Endothelial cell of umbilical vein (primary cell): Measurements from ENCODE around the gene HIVEP3. TPM values are rescaled to one million over a fixed set of nuclear protein-coding genes. Genes with fewer than 3 reads are reported as not detected.

Source experiments
- BruUV-seq: library from RNA; stranded (reverse); fragments of 400-500 nt; replicated peaks from 2 replicates; lab custom pipeline; 2021; lab: Mats Ljungman, UMichigan
- CTCF ChIA-PET: fragments of 300-600, 350-600 bp; sonication (Branson Sonifier 250); formaldehyde crosslinking; loops from one replicate; lab custom pipeline; 2021; ENCODE audit warnings: antibody characterized with exemption, inconsistent platforms; lab: Charles Lee
- POLR2A ChIA-PET: fragments of 300-600, 350-600 bp; sonication (Branson Sonifier 250); formaldehyde crosslinking; loops from one replicate; lab custom pipeline; 2021; ENCODE audit warnings: antibody characterized with exemption, inconsistent platforms; lab: Charles Lee
- DNase-seq: peaks from one replicate; pipeline ENCODE4 v3.0.0-alpha.2; 2011; ENCODE audit warnings: low read depth, low spot score
- FAIRE-seq: peaks from 2 replicates; lab custom pipeline; 2011; peaks lifted over from hg19 to GRCh38; lab: Jason Lieb, UNC
- H2AFZ ChIP-seq: 2 replicates; pipeline ENCODE4 v1.6.0; 2012; ENCODE audit warnings: low read depth, low read length, control low read depth, inconsistent platforms
- H3K27ac ChIP-seq: 2 replicates; pipeline ENCODE4 v1.5.1; 2011; ENCODE audit warnings: low read depth, mild to moderate bottlenecking, control low read depth, low read length, moderate library complexity; ENCODE audit not compliant: insufficient read depth
- H3K27me3 ChIP-seq, 2 experiments: 2 replicates each; pipeline versions ENCODE4 v1.6.0 to v1.6.1; 2011; ENCODE audit warnings: low read length in 2 of 2, mixed read lengths in 1 of 2; ENCODE audit not compliant: control insufficient read depth in 2 of 2, insufficient read depth in 2 of 2
- H3K36me3 ChIP-seq, 2 experiments: 2 replicates in 1 of 2; 3 replicates in 1 of 2; pipeline ENCODE4 v1.5.1; 2011; ENCODE audit warnings: low read length in 2 of 2, mild to moderate bottlenecking in 1 of 2, moderate library complexity in 1 of 2; ENCODE audit not compliant: control insufficient read depth in 2 of 2, insufficient read depth in 2 of 2; ENCODE audit errors: extremely low read depth in 1 of 2
- H3K4me1 ChIP-seq: 3 replicates; pipeline ENCODE4 v1.5.1; 2011; ENCODE audit warnings: mild to moderate bottlenecking, low read length; ENCODE audit not compliant: control insufficient read depth, insufficient read depth; ENCODE audit errors: extremely low read depth
- H3K4me2 ChIP-seq: 2 replicates; pipeline ENCODE4 v1.6.1; 2011; ENCODE audit warnings: low read length, control low read depth, mixed read lengths; ENCODE audit not compliant: insufficient read depth
- H3K4me3 ChIP-seq, 3 experiments: fragments of 200-600 bp in 1 of 3; sonication (generic), shearing (Covaris generic) in 1 of 3; replicated peaks in 1 of 3; 2 replicates each; pipeline ENCODE4 v1.5.1; 2011 to 2016; ENCODE audit warnings: control low read depth in 3 of 3, low read length in 3 of 3, mild to moderate bottlenecking in 2 of 3, inconsistent platforms in 1 of 3, low read depth in 1 of 3, moderate library complexity in 1 of 3; ENCODE audit not compliant: insufficient read depth in 1 of 3
- H3K79me2 ChIP-seq: 2 replicates; pipeline ENCODE4 v1.6.0; 2012; ENCODE audit warnings: low read length, inconsistent platforms; ENCODE audit not compliant: control insufficient read depth, insufficient read depth
- H3K9ac ChIP-seq: replicated peaks from 2 replicates; pipeline ENCODE3; 2011; ENCODE audit warnings: low read length, control low read depth; ENCODE audit not compliant: insufficient read depth; ENCODE audit errors: extremely low read depth
- H3K9me1 ChIP-seq: replicated peaks from 3 replicates; pipeline ENCODE4 v1.6.0; 2011; ENCODE audit warnings: mild to moderate bottlenecking, low read length; ENCODE audit not compliant: control insufficient read depth, insufficient read depth; ENCODE audit errors: extremely low read depth
- H3K9me3 ChIP-seq: replicated peaks from 2 replicates; pipeline ENCODE4 v1.5.1; 2012; ENCODE audit warnings: low read length, inconsistent platforms; ENCODE audit not compliant: control insufficient read depth, insufficient read depth
- H4K20me1 ChIP-seq: replicated peaks from 2 replicates; pipeline ENCODE3; 2011; ENCODE audit warnings: mild to moderate bottlenecking, low read length; ENCODE audit not compliant: control insufficient read depth, insufficient read depth; ENCODE audit errors: extremely low read depth
- EZH2 ChIP-seq: IDR thresholded peaks from 2 replicates; pipeline ENCODE4 v1.6.1; 2012; ENCODE audit warnings: borderline replicate concordance, low read depth, mild to moderate bottlenecking, moderate library complexity, low read length, inconsistent platforms; ENCODE audit not compliant: severe bottlenecking
- FOS ChIP-seq: IDR thresholded peaks from 2 replicates; pipeline ENCODE4 v1.6.1; 2011; ENCODE audit warnings: mild to moderate bottlenecking, low read length, moderate library complexity, borderline replicate concordance; ENCODE audit not compliant: insufficient read depth
- GATA2 ChIP-seq: IDR thresholded peaks from 2 replicates; pipeline ENCODE4 v1.7.0; 2011; ENCODE audit warnings: low read depth, mild to moderate bottlenecking, moderate library complexity, mixed read lengths, low read length; ENCODE audit not compliant: insufficient read length, insufficient read depth
- JUN ChIP-seq: IDR thresholded peaks from 2 replicates; pipeline ENCODE4 v1.6.1; 2011; ENCODE audit warnings: borderline replicate concordance, low read depth; ENCODE audit not compliant: insufficient read length, insufficient read depth
- MYC ChIP-seq: IDR thresholded peaks from one replicate; pipeline ENCODE4 v1.6.1; 2011; ENCODE audit warnings: mild to moderate bottlenecking, low read depth, low read length
- POLR2A ChIP-seq: IDR thresholded peaks from 2 replicates; pipeline ENCODE4 v1.6.1; 2012; ENCODE audit warnings: low read depth, mild to moderate bottlenecking, control low read depth, low read length
- POLR2AphosphoS5 ChIP-seq: IDR thresholded peaks from 2 replicates; pipeline ENCODE4 v1.6.1; 2012; ENCODE audit warnings: low read depth, mild to moderate bottlenecking, control low read depth, low read length, moderate library complexity; ENCODE audit not compliant: insufficient read depth
- dilution Hi-C: fragments of 300-500 bp; cut with MboI; formaldehyde crosslinking; loops from one replicate; pipeline ENCODE4 v1.15.0; 2019; ENCODE audit warnings: low sequenced_read_pairs; ENCODE audit not compliant: extremely low pct_ligation_motif_present
- intact Hi-C: fragments of 100-400 bp; cut with micrococcal nuclease; formaldehyde crosslinking; loops from one replicate; pipeline ENCODE4 v1.10.0; 2022
- polyA plus RNA-seq, 4 experiments: library from polyadenylated mRNA; depleted of rRNA in 3 of 4; stranded (reverse) in 3 of 4; unstranded in 1 of 4; fragments of >200 nt; gene quantifications; 2 replicates each; pipeline versions ENCODE4 v1.2.1 to v1.2.3, GENCODE V29; 2011 to 2012; ENCODE audit warnings: missing spikeins in 1 of 4
- total RNA-seq: library from RNA; stranded (reverse); gene quantifications from 2 replicates; pipeline ENCODE4 v1.2.3, GENCODE V29; 2021
- TF ChIP-seq, protein P1 (sequence below), 2 donors: IDR thresholded peaks; 1 replicate in 1 of 2; 2 replicates in 1 of 2; pipeline ENCODE4 v1.5.1; 2011; ENCODE audit warnings: low read length in 2 of 2, mild to moderate bottlenecking in 2 of 2, moderate library complexity in 2 of 2, control low read depth in 1 of 2, inconsistent platforms in 1 of 2, low read depth in 1 of 2; ENCODE audit not compliant: insufficient read depth in 1 of 2; ENCODE audit errors: extremely low read depth in 1 of 2
- TF ChIP-seq, protein P2 (sequence below): IDR thresholded peaks from 2 replicates; pipeline ENCODE4 v1.6.1; 2011; ENCODE audit not compliant: insufficient read depth, insufficient read length

The HIVEP3 gene
- total and polyA plus RNA-seq, 2 donors (not counting 3 experiments of a cell fraction or from before 2014, with no cell fraction given), result 3.4 to 4.0 TPM

DNA sequence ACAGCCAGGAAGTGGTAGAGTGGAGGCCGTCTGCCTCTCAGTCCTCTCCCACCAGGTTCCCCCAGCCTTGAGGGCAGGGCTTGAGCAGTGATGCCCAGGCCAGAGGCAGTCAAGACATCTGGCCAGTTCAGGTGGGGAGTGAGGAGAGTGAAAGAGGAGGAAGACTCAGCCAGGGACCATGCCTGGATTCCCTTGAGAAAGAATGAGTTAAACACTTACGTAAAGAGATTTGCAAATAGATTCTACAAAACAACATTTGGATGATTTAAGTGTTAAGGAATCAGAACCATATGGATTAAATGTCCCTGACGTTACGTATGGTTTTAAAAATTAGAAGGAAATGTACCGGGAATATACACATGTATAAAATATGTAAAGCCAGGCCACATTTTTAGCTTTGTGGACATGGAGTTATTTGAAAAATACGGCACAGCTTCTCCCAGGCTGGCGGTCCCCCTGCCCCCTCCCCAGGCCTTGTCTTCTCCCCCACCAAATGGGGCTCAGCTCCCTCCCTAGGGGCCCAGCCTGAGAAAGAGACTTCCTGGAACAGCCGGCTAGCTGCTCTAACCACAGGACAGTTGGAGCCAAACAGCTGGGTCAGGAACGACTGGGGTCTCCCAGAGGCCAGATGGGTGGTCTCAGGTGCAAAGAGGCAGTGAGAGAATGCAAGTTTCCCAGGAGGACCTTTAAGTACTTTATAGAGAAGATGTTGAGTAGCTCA is 245.9 kb downstream of the HIVEP3 start:
- CTCF ChIA-PET, result interaction anchor here (0.7 to 2.7 kb wide), 6 partner anchors 8 to 501 kb away, joined by 3 to 13 read pairs (median 3); no protein-coding TSS in a partner anchor
- POLR2A ChIA-PET, result no interaction called here

More for the DNA sequence above, 245.9 kb downstream of the HIVEP3 start:
- no peaks in the 10 kb centered on the region for H3K27me3 ChIP-seq
- no peak for DNase-seq
- H3K4me2 ChIP-seq, result no peak overlapping the region
- H2AFZ ChIP-seq, result no peak overlapping the region
- no TSS peak for BruUV-seq
- no peaks in the 10 kb centered on the region for H3K9me3 ChIP-seq
- no peak overlapping the region for H3K4me3 ChIP-seq
- no peaks in the 10 kb centered on the region for H3K9me1 ChIP-seq
- H3K36me3 ChIP-seq, result no peaks in the 10 kb centered on the region
- no peaks in the 10 kb centered on the region for H3K4me1 ChIP-seq
- TF ChIP-seq POLR2A (no peak), FOS (no peak), GATA2 (no peak), JUN (no peak), EZH2 (no peak), MYC (no peak), POLR2AphosphoS5 (no peak)
- TF ChIP-seq, protein P1, sequence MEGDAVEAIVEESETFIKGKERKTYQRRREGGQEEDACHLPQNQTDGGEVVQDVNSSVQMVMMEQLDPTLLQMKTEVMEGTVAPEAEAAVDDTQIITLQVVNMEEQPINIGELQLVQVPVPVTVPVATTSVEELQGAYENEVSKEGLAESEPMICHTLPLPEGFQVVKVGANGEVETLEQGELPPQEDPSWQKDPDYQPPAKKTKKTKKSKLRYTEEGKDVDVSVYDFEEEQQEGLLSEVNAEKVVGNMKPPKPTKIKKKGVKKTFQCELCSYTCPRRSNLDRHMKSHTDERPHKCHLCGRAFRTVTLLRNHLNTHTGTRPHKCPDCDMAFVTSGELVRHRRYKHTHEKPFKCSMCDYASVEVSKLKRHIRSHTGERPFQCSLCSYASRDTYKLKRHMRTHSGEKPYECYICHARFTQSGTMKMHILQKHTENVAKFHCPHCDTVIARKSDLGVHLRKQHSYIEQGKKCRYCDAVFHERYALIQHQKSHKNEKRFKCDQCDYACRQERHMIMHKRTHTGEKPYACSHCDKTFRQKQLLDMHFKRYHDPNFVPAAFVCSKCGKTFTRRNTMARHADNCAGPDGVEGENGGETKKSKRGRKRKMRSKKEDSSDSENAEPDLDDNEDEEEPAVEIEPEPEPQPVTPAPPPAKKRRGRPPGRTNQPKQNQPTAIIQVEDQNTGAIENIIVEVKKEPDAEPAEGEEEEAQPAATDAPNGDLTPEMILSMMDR (IDR thresholded peaks at IDR 0.05; ENCODE audit: extremely low read depth in 1 of 2, insufficient read depth in 1 of 2, low read depth in 1 of 2, low read length in 2 of 2), result no peak
- TF ChIP-seq, protein P2, sequence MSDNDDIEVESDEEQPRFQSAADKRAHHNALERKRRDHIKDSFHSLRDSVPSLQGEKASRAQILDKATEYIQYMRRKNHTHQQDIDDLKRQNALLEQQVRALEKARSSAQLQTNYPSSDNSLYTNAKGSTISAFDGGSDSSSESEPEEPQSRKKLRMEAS, result no peak
- intact Hi-C loops, result no loop called here
- H4K20me1 ChIP-seq, result no peaks in the 10 kb centered on the region
- H3K79me2 ChIP-seq, result no peaks in the 10 kb centered on the region
- FAIRE-seq, result no peak
- dilution Hi-C loops, result no loop called here
- H3K27ac ChIP-seq, result no peak overlapping the region
- no peak overlapping the region for H3K9ac ChIP-seq
